ENCODE results near the gene VENTX.

The VENTX gene

GRCh38 chr10:133285217-133285616 is 47.6 kb downstream of the VENTX start:
- DNase-seq (ENCODE audit: low read depth in 2 of 2) = no peak

- no peak for DNase-seq (ENCODE audit: low read depth in 2 of 2)
Observed at GRCh38 chr10:133286366-133286765, 48.7 kb downstream of the VENTX start.

DNA sequence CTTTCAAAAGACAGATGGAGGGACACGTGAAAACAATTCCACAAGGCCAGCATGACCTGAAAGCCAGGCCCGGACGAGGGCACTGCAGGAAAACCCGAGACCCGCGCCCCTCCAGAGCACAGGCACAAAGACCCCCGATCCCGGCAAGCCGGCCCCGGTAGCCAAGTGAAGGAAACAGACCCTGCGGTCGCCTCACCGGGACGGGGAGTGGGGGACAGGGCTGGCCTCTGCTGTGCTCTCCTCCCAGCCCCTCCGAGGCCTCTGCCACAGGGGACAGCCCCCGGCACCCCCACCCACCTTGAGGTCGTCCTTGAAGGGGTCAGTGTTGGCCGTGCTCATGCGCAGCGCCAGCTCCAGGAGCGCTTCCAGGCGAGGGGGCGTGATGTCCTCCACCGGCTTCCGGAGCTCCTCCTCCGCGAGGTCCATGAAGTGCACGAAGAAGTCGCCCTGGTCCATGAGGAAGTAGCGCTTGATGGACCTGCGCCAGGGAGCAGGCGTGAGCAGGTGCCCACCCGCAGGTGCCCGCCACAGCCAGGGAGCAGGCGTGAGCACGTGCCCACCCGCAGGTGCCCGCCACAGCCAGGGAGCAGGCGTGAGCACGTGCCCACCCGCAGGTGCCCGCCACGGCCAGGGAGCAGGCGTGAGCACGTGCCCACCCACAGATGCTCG is 50.3 kb downstream of the VENTX start:
- DNase-seq (ENCODE audit: low read depth in 2 of 2) = no peak

GRCh38 chr10:133289761-133290160 is 52.1 kb downstream of the VENTX start:
- no peak for DNase-seq (ENCODE audit: low read depth in 2 of 2)
